GM18520 (cell line): ENCODE measurements around the gene GSE1.

Experiments
- ATAC-seq: cut with Tn5 transposase; IDR thresholded peaks from one replicate; pipeline ENCODE4 v1.9.1; 2021; ENCODE audit not compliant: unreplicated experiment

GSE1 gene

GRCh38 chr16:85612801-85613603 lies at the start of gene GSE1:
TSS of gene GSE1 (plus strand) at chr16:85613322. CDS start at chr16:85613392, 70 bp downstream.
- ATAC-seq: peak; percentile 40

- no peak for ATAC-seq
Measured at GRCh38 chr16:85563515-85564276, 49.4 kb upstream of the GSE1 start.

DNA sequence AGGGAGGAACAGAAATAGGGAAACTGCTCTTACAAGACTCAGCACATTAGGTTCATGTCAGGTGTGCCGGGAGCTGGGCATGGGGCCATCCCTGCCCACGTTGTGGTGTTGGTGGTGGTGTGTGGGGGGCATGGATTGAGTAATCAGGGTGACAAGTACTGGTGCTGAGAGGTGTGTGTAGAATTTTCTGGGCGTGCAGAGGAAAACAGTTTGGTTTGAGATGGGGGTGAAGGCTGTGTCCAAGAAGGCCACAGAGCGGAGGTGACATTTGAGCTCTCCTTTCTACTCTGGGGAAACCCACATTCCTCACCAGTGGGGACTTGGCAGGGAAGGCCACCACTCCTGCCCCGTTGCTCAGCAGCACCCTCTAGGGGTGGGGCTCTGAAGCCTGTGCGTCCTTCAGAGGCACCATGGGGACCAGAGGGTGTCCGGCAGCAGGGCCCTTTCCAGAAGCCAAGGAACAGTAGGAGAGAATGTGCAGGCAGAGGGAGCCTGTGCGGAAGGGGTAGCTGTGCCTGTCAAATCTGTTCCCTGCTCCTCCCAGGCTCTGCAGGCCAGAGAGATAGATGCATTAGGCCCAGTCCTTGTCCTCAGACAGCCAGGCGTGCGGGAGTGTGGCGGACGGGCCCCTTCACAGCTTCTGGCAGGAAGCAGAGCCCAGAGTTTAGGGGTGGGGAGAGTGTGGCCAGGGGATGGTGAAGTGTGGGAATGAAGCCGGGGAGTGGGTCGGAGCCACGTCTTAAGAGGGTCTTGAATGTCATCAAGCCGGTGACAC lies 48.7 kb upstream of the GSE1 start:
- no peak for ATAC-seq

DNA sequence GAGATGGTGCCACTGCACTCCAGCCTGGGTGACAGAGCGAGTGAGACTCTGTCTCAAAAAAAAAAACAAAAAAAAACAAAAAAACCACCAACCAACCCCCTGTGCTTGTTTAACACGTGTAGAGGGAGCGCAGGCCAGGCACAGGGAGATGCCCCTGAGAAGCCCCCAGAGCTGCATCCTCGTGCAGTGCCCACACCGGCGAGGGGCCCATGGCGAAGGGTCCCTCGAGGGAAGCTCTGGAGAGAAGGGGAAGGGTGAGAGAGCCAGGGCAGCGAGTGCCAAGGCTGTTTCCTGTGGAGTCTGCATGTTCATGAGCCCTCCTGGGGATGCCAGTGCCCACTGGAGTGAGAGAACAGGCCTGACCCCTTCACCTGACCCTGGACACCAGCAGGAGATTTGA lies 47.8 kb upstream of the GSE1 start:
- ATAC-seq: no peak

- ATAC-seq: no peak
Measured at GRCh38 chr16:85565801-85566526, 47.2 kb upstream of the GSE1 start.

- ATAC-seq: no peak
Measured at GRCh38 chr16:85566561-85567100, 46.5 kb upstream of the GSE1 start.

GRCh38 chr16:85567101-85567866 lies 45.8 kb upstream of the GSE1 start:
- ATAC-seq: no peak

- ATAC-seq: no peak
Measured at GRCh38 chr16:85567935-85568334, 45.2 kb upstream of the GSE1 start.

- no peak for ATAC-seq
Measured at GRCh38 chr16:85568519-85568918, 44.6 kb upstream of the GSE1 start.

DNA sequence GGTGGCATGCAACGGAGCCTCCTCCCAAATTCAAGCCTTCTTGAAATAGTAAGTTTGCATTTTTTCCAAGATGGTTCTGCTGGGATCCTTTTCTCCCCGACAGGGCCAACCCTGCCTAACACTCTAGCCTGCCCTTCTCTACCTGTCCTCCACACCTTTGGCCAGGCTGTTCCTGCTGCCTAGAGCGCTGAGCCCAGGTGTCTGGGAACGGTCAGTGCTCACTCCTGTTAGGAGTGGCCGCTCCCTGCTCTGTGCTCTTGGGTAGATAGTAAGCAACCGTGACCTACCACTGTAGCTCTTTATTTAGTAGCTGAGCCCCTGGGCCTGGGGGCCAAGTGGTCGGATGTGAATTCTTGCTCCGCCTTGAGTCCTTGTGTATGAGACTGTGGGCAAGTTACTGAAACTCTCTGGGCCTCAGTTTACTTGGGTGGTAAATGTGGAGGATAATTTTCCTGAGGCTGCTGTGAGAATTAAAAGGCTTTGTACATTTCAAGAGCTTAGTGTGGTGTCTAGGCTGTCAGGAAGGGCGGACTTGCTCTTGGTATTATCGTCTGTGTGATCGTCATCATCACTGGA lies 44.0 kb upstream of the GSE1 start:
- ATAC-seq: no peak

DNA sequence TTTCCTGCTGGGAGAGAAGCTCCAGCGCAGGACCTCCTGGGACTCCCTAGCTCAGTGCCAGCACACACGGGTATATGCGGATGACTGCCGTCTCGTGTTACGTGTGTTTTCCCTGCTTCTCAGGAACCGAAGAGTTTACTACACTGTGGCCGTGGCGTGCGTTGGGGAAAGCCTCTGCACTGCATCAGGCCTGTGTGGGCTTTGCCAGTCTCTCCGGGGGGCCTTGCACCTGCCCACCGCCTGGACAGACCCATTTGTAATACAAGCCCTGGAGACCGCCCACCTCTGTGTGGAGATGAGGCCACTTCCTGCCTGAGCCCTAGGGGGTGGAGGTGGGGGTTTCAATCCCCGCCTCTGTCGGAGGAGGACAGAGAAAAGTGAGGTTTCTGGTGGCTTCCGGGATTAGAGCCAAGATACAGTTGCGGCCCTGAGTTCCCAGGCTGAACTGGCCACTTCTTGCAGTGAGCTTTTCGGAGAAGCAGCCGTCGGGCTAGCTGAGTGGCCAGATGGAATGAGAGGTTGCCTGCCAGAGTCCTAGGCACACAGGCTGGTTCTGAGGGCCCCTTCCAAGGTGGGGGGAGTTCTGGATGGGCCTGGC lies 43.4 kb upstream of the GSE1 start:
- ATAC-seq: no peak

- no peak for ATAC-seq
Measured at GRCh38 chr16:85570213-85570734, 42.8 kb upstream of the GSE1 start.

GRCh38 chr16:85570735-85571562 lies 42.2 kb upstream of the GSE1 start:
- ATAC-seq: no peak

- no peak for ATAC-seq
Measured at GRCh38 chr16:85571563-85571812, 41.6 kb upstream of the GSE1 start.

GRCh38 chr16:85571813-85572619 lies 41.1 kb upstream of the GSE1 start:
- no peak for ATAC-seq

GRCh38 chr16:85573045-85573695 lies 40.0 kb upstream of the GSE1 start:
- ATAC-seq: no peak
